Fibroblast of lung (primary cell): ENCODE data around the gene NDUFB2. TPM values are rescaled to one million over a fixed set of nuclear protein-coding genes. Genes with fewer than 3 reads are reported as not detected.
A peak's percentile ranks its signal among the peaks of the same experiment; 100 is the strongest.

ENCODE experiments used
- DNase-seq, 2 donors: peaks; one replicate each; pipeline versions ENCODE4 v3.0.0 to v3.0.0-alpha.2; 2010; ENCODE audit warnings: low read depth in 2 of 2
- H2AFZ ChIP-seq: 2 replicates; pipeline ENCODE4 v1.5.1; 2012; ENCODE audit warnings: low read length, control low read depth, inconsistent platforms
- H3K27ac ChIP-seq: 2 replicates; pipeline ENCODE4 v1.5.1; 2011; ENCODE audit warnings: low read length, control low read depth; ENCODE audit not compliant: insufficient read depth
- H3K27me3 ChIP-seq: 2 replicates; pipeline ENCODE4 v1.5.1; 2011; ENCODE audit warnings: mild to moderate bottlenecking, low read length; ENCODE audit not compliant: control insufficient read depth, insufficient read depth
- H3K36me3 ChIP-seq: 2 replicates; pipeline ENCODE4 v1.5.1; 2011; ENCODE audit warnings: low read length; ENCODE audit not compliant: control insufficient read depth, insufficient read depth
- H3K4me1 ChIP-seq: 2 replicates; pipeline ENCODE4 v1.5.1; 2011; ENCODE audit warnings: low read length; ENCODE audit not compliant: control insufficient read depth, insufficient read depth; ENCODE audit errors: extremely low read depth
- H3K4me2 ChIP-seq: 2 replicates; pipeline ENCODE4 v1.5.1; 2011; ENCODE audit warnings: low read length, control low read depth; ENCODE audit not compliant: insufficient read depth; ENCODE audit errors: extremely low read depth
- H3K4me3 ChIP-seq, 4 experiments: fragments of 200-600 bp in 1 of 4; sonication (generic) in 1 of 4; replicated peaks in 1 of 4; 2 replicates each; pipeline ENCODE4 v1.5.1; 2011 to 2016; ENCODE audit warnings: low read length in 4 of 4, low read depth in 3 of 4, mild to moderate bottlenecking in 3 of 4, control low read depth in 2 of 4, inconsistent platforms in 1 of 4, mixed read lengths in 1 of 4; ENCODE audit not compliant: insufficient read depth in 1 of 4; ENCODE audit errors: control extremely low read depth in 1 of 4
- H3K79me2 ChIP-seq: 2 replicates; pipeline ENCODE4 v1.5.1; 2012; ENCODE audit warnings: mild to moderate bottlenecking, low read length, inconsistent platforms; ENCODE audit not compliant: control insufficient read depth, insufficient read depth
- H3K9ac ChIP-seq: 2 replicates; pipeline ENCODE4 v1.5.1; 2011; ENCODE audit warnings: mild to moderate bottlenecking, low read length, control low read depth; ENCODE audit not compliant: insufficient read depth
- H3K9me3 ChIP-seq: 2 replicates; pipeline ENCODE4 v1.5.1; 2012; ENCODE audit warnings: low read depth, low read length; ENCODE audit not compliant: control insufficient read depth, insufficient read depth
- H4K20me1 ChIP-seq: 2 replicates; pipeline ENCODE4 v1.5.1; 2011; ENCODE audit warnings: low read length; ENCODE audit not compliant: control insufficient read depth, insufficient read depth; ENCODE audit errors: extremely low read depth
- CTCF ChIP-seq, 2 donors: IDR thresholded peaks in 1 of 2; conservative IDR thresholded peaks in 1 of 2; 1 replicate in 1 of 2; 2 replicates in 1 of 2; pipeline ENCODE4 v1.5.1; 2011 to 2012; ENCODE audit warnings: low read length in 2 of 2, control low read depth in 1 of 2, inconsistent platforms in 1 of 2, low read depth in 1 of 2, mild to moderate bottlenecking in 1 of 2
- EZH2 ChIP-seq: IDR thresholded peaks from 2 replicates; pipeline ENCODE4 v1.5.1; 2012; ENCODE audit warnings: low read length, control low read depth, mild to moderate bottlenecking; ENCODE audit errors: missing control alignments
- polyA plus RNA-seq, 2 donors: library from polyadenylated mRNA; depleted of rRNA in 1 of 2; stranded (reverse) in 1 of 2; unstranded in 1 of 2; fragments of >200 nt; gene quantifications; 2 replicates each; pipeline ENCODE4 v1.2.1, GENCODE V29; 2011 to 2012; ENCODE audit warnings: missing spikeins in 1 of 2
- total RNA-seq: library from RNA; depleted of rRNA; stranded (reverse); fragments of >200 nt; gene quantifications from 2 replicates; pipeline ENCODE4 v1.2.1, GENCODE V29; 2014

Gene NDUFB2
- total and polyA plus RNA-seq, 2 donors (not counting 1 experiment from before 2014, with no cell fraction given): 116 to 283 TPM

GRCh38 chr7:140673063-140673773, 23.3 kb upstream of the NDUFB2 start:
- no peaks in the 10 kb centered on the region for H3K79me2 ChIP-seq
- no peak for TF ChIP-seq CTCF (conservative IDR thresholded peaks at IDR 0.05 in 1 of 2, IDR thresholded peaks at IDR 0.05 in 1 of 2; ENCODE audit: low read depth in 1 of 2, low read length in 2 of 2)
- TF ChIP-seq EZH2: no peak
- H4K20me1 ChIP-seq: no peaks in the 10 kb centered on the region
- no peaks in the 10 kb centered on the region for H3K36me3 ChIP-seq
- H3K27me3 ChIP-seq: no peaks in the 10 kb centered on the region
- peak overlapping the region; percentile 85 for H2AFZ ChIP-seq
- peak in 1 of 2 donors; percentile 12 for DNase-seq
- no peaks in the 10 kb centered on the region for H3K9me3 ChIP-seq
- peaks cover 4% of the 10 kb centered on the region for H3K4me1 ChIP-seq
- H3K9ac ChIP-seq: peak overlapping the region; percentile 57
- H3K27ac ChIP-seq: peak overlapping the region; percentile 23
- peak overlapping the region; percentile 97 for H3K4me2 ChIP-seq
- H3K4me3 ChIP-seq: peak overlapping the region; percentile 52 to 73 (median 64)

GRCh38 chr7:140673774-140674155, 22.7 kb upstream of the NDUFB2 start:
- H3K9me3 ChIP-seq: no peaks in the 10 kb centered on the region
- no peaks in the 10 kb centered on the region for H3K27me3 ChIP-seq
- H3K4me1 ChIP-seq: peaks cover 4% of the 10 kb centered on the region
- TF ChIP-seq EZH2 (no peak), CTCF (conservative IDR thresholded peaks at IDR 0.05 in 1 of 2, IDR thresholded peaks at IDR 0.05 in 1 of 2; ENCODE audit: low read depth in 1 of 2, low read length in 2 of 2) (no peak)
- H3K27ac ChIP-seq: no peak overlapping the region
- H3K9ac ChIP-seq: no peak overlapping the region
- H3K79me2 ChIP-seq: no peaks in the 10 kb centered on the region
- peak overlapping the region; percentile 52 to 73 (median 64) for H3K4me3 ChIP-seq
- H2AFZ ChIP-seq: peak overlapping the region; percentile 85
- no peak for DNase-seq
- peak overlapping the region; percentile 97 for H3K4me2 ChIP-seq
- H4K20me1 ChIP-seq: no peaks in the 10 kb centered on the region
- no peaks in the 10 kb centered on the region for H3K36me3 ChIP-seq

GRCh38 chr7:140674356-140674800, 22.1 kb upstream of the NDUFB2 start:
- Histone ChIP-seq H3K4me2 (no peak overlapping the region), H3K27ac (no peak overlapping the region), H3K9me3 (no peaks in the 10 kb centered on the region), H2AFZ (no peak overlapping the region), H3K4me1 (peaks cover 4% of the 10 kb centered on the region), H3K79me2 (no peaks in the 10 kb centered on the region), H3K36me3 (peaks cover 2% of the 10 kb centered on the region), H3K27me3 (no peaks in the 10 kb centered on the region), H3K9ac (no peak overlapping the region), H3K4me3 (no peak overlapping the region), H4K20me1 (no peaks in the 10 kb centered on the region)
- no peak for DNase-seq
- TF ChIP-seq CTCF (conservative IDR thresholded peaks at IDR 0.05 in 1 of 2, IDR thresholded peaks at IDR 0.05 in 1 of 2; ENCODE audit: low read depth in 1 of 2, low read length in 2 of 2) (no peak), EZH2 (no peak)
